ENCODE measurements around the gene RFTN1. TPM values are rescaled to one million over a fixed set of nuclear protein-coding genes. Genes with fewer than 3 reads are reported as not detected.
A peak's percentile ranks its signal among the peaks of the same experiment; 100 is the strongest.

RFTN1 gene
- total and polyA plus RNA-seq, 4 donors, result 33.8 to 82.5 (median 53.4) TPM

GRCh38 chr3:16343101-16343500 is 170.4 kb downstream of the RFTN1 start:
- Histone ChIP-seq H3K4me3 (no peak overlapping the region), H3K27me3 (ENCODE audit: control insufficient read depth in 3 of 3, insufficient read depth in 3 of 3, low read length in 2 of 3) (no peaks in the 10 kb centered on the region), H3K27ac (ENCODE audit: low read depth in 1 of 2, low read length in 1 of 2) (no peak overlapping the region), H3K9me3 (ENCODE audit: control insufficient read depth in 4 of 4, insufficient read depth in 3 of 4, low read length in 3 of 4) (no peaks in the 10 kb centered on the region), H3K4me1 (ENCODE audit: control insufficient read depth in 5 of 5, insufficient read depth in 5 of 5, low read length in 5 of 5) (peaks cover 0 to 12% (median 7%) of the 10 kb centered on the region in 5 donors), H3K36me3 (ENCODE audit: control insufficient read depth in 4 of 4, insufficient read depth in 4 of 4, low read length in 4 of 4) (peaks cover 0 to 13% (median 4%) of the 10 kb centered on the region in 4 donors), H3K9ac (ENCODE audit: insufficient read depth in 1 of 2, low read length in 2 of 2) (no peak overlapping the region)
- no peak for TF ChIP-seq CTCF (IDR thresholded peaks at IDR 0.05; ENCODE audit: control extremely low read depth, extremely low read depth)
- DNase-seq (no peak), ATAC-seq (ENCODE audit: insufficient read depth, low FRiP score) (no peak)
- 100% methylated on average over 1 of the region's 1 CpG for WGBS, 2 donors

- no peaks in the 10 kb centered on the region for H3K27me3 ChIP-seq (ENCODE audit: control insufficient read depth in 3 of 3, insufficient read depth in 3 of 3, low read length in 2 of 3)
- peaks cover 0 to 31% (median 16%) of the 10 kb centered on the region in 5 donors for H3K4me1 ChIP-seq (ENCODE audit: control insufficient read depth in 5 of 5, insufficient read depth in 5 of 5, low read length in 5 of 5)
- peak; percentile 43 to 72 (median 66) for DNase-seq
- H3K36me3 ChIP-seq (ENCODE audit: control insufficient read depth in 4 of 4, insufficient read depth in 4 of 4, low read length in 4 of 4), result peaks cover 0 to 11% (median 0%) of the 10 kb centered on the region in 4 donors
- peak; percentile 80 for ATAC-seq (ENCODE audit: insufficient read depth, low FRiP score)
- no peak overlapping the region for H3K27ac ChIP-seq (ENCODE audit: low read depth in 1 of 2, low read length in 1 of 2)
- H3K9me3 ChIP-seq (ENCODE audit: control insufficient read depth in 4 of 4, insufficient read depth in 3 of 4, low read length in 3 of 4), result peaks cover 0 to 2% (median 0%) of the 10 kb centered on the region in 4 donors
- H3K9ac ChIP-seq (ENCODE audit: insufficient read depth in 1 of 2, low read length in 2 of 2), result no peak overlapping the region
- no peak for TF ChIP-seq CTCF (IDR thresholded peaks at IDR 0.05; ENCODE audit: control extremely low read depth, extremely low read depth)
- 12 to 38% methylated on average over 1 of the region's 1 CpG for WGBS, 2 donors
- no peak overlapping the region for H3K4me3 ChIP-seq
Measured at GRCh38 chr3:16338999-16339398, 174.5 kb downstream of the RFTN1 start.

GRCh38 chr3:16337856-16338540 is 175.5 kb downstream of the RFTN1 start:
- H3K4me3 ChIP-seq, result no peak overlapping the region
- H3K27me3 ChIP-seq (ENCODE audit: control insufficient read depth in 3 of 3, insufficient read depth in 3 of 3, low read length in 2 of 3), result no peaks in the 10 kb centered on the region
- 39 to 62% methylated on average over 15 of the region's 15 CpGs for WGBS, 2 donors
- peak overlapping the region in 1 of 2 donors; percentile 26 for H3K27ac ChIP-seq (ENCODE audit: low read depth in 1 of 2, low read length in 1 of 2)
- H3K4me1 ChIP-seq (ENCODE audit: control insufficient read depth in 5 of 5, insufficient read depth in 5 of 5, low read length in 5 of 5), result peaks cover 0 to 31% (median 16%) of the 10 kb centered on the region in 5 donors
- H3K9ac ChIP-seq (ENCODE audit: insufficient read depth in 1 of 2, low read length in 2 of 2), result no peak overlapping the region
- H3K9me3 ChIP-seq (ENCODE audit: control insufficient read depth in 4 of 4, insufficient read depth in 3 of 4, low read length in 3 of 4), result peaks cover 0 to 2% (median 0%) of the 10 kb centered on the region in 4 donors
- no peak for ATAC-seq (ENCODE audit: insufficient read depth, low FRiP score)
- no peak for TF ChIP-seq CTCF (IDR thresholded peaks at IDR 0.05; ENCODE audit: control extremely low read depth, extremely low read depth)
- DNase-seq, result peak; percentile 38 to 75 (median 56)
- H3K36me3 ChIP-seq (ENCODE audit: control insufficient read depth in 4 of 4, insufficient read depth in 4 of 4, low read length in 4 of 4), result peaks cover 0 to 11% (median 0%) of the 10 kb centered on the region in 4 donors
